Measurements from ENCODE around the gene CABP1. TPM values are rescaled to one million over a fixed set of nuclear protein-coding genes. Genes with fewer than 3 reads are reported as not detected.

Gene CABP1
- total and polyA plus RNA-seq, 2 of the 13 experiments (the other 11 are each of a cell fraction or from before 2014, with no cell fraction given) = not detected

DNA sequence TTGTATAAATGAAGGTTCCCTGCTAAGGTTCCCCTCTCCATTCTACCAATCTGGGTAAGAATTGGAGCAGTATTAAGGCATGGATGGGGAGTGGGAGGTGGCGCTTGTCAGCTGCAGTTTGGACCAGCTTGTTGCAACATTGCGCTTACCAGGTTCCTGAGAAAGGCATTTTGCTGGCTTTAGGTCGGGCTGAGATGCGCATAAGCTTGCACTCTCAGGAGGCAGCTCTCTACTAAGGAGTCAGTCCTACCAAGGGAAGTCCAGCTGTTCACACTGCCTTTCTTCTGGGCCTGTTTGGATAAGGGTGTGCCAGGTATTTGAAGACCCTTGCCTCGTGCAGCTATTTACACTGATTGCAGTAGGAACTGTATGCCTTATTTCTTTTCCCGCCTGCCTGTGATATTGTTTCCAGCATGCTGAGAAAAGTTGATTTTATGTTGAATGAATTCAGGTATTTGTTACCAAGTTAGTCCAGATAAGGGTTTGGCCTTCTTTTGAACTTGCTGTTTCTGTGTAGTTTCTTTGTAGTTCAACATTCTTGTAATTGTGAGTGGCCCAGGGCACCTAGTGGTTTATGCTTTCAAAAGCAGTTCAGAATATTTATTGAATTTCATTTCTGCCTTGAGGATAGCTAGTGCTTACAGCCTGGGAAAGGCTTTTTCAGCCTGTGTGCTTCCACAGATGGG, 49.1 kb downstream of the CABP1 start:
- Histone ChIP-seq H4K20me1 (ENCODE audit: insufficient read depth, low read length) (peaks cover 40% of the 10 kb centered on the region), H3K4me1 (ENCODE audit: insufficient read depth, low read length) (peaks cover 70% of the 10 kb centered on the region), H3K9ac (ENCODE audit: insufficient read depth, low read depth, low read length) (peak overlapping the region; percentile 85), H3K9me3 (ENCODE audit: low read length) (no peaks in the 10 kb centered on the region), H3K27me3 (ENCODE audit: control insufficient read depth in 1 of 2, insufficient read depth in 2 of 2, low read length in 2 of 2) (no peaks in the 10 kb centered on the region), H3K79me2 (ENCODE audit: insufficient read depth, low read length) (peaks cover 73% of the 10 kb centered on the region), H3K27ac (ENCODE audit: extremely low read length, insufficient read depth, low read length) (peak overlapping the region; percentile 94), H3K4me2 (ENCODE audit: low read depth, low read length) (peak overlapping the region; percentile 86), H3K4me3 (replicated peaks in 1 of 3; ENCODE audit: insufficient read depth in 1 of 3, low read depth in 2 of 3, low read length in 3 of 3) (peak overlapping the region; percentile 83 to 91 (median 86); a peak in 5 of 6 replicates), H3K36me3 (replicated peaks in 1 of 2; ENCODE audit: control insufficient read depth in 1 of 2, insufficient read depth in 2 of 2, low read length in 2 of 2) (peaks cover 4 to 15% of the 10 kb centered on the region in 2 experiments), H2AFZ (ENCODE audit: low read length) (no peak overlapping the region)
- intact Hi-C loops (cut with micrococcal nuclease; ENCODE audit: unreplicated experiment) = loop anchor here (2.0 to 5.0 kb wide), 3 partner anchors 25 to 1388 kb away; partner anchors contain the start of gene MLXIP
- in situ Hi-C loops (cut with HindIII; ENCODE audit: extremely low pct_ligation_motif_present, low pct_unique_long_range_greater_than_20kb) = no loop called here
- 43% methylated on average over 4 of the region's 6 CpGs for WGBS (ENCODE audit: low lambda C conversion rate)
- ChIA-PET POLR2A (no interaction called here), CTCF (ENCODE audit: low intra/inter-chr PET ratio, low total read pairs) (no interaction called here)
- peak; percentile 56 for FAIRE-seq
- DNase-seq (ENCODE audit: low spot score) = peak; percentile 41
- no peak for ATAC-seq
- no TSS peak for BruUV-seq (replicated peaks)
- TF ChIP-seq, protein P1, sequence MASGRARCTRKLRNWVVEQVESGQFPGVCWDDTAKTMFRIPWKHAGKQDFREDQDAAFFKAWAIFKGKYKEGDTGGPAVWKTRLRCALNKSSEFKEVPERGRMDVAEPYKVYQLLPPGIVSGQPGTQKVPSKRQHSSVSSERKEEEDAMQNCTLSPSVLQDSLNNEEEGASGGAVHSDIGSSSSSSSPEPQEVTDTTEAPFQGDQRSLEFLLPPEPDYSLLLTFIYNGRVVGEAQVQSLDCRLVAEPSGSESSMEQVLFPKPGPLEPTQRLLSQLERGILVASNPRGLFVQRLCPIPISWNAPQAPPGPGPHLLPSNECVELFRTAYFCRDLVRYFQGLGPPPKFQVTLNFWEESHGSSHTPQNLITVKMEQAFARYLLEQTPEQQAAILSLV (CRISPR knock-in tag; IDR thresholded peaks at IDR 0.05; ENCODE audit: borderline replicate concordance) = 0 out of 2 replicates have a peak, but pooled peaks have one; percentile 30
- no peak for TF ChIP-seq ADNP (CRISPR knock-in tag; IDR thresholded peaks at IDR 0.05)
- TF ChIP-seq ZSCAN31 (CRISPR knock-in tag; IDR thresholded peaks at IDR 0.05; ENCODE audit: low read depth) = no peak
- no peak for TF ChIP-seq ZNF546 (CRISPR knock-in tag; conservative IDR thresholded peaks at IDR 0.05)
- TF ChIP-seq, protein P2, sequence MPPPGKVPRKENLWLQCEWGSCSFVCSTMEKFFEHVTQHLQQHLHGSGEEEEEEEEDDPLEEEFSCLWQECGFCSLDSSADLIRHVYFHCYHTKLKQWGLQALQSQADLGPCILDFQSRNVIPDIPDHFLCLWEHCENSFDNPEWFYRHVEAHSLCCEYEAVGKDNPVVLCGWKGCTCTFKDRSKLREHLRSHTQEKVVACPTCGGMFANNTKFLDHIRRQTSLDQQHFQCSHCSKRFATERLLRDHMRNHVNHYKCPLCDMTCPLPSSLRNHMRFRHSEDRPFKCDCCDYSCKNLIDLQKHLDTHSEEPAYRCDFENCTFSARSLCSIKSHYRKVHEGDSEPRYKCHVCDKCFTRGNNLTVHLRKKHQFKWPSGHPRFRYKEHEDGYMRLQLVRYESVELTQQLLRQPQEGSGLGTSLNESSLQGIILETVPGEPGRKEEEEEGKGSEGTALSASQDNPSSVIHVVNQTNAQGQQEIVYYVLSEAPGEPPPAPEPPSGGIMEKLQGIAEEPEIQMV (CRISPR knock-in tag; IDR thresholded peaks at IDR 0.05; ENCODE audit: low read depth) = no peak
- no peak for TF ChIP-seq NFIC (IDR thresholded peaks at IDR 0.05; ENCODE audit: low read length)
- TF ChIP-seq HOXA9 (CRISPR knock-in tag; IDR thresholded peaks at IDR 0.05; ENCODE audit: borderline replicate concordance) = no peak
- no peak for TF ChIP-seq U2AF1 (optimal IDR thresholded peaks at IDR 0.05; ENCODE audit: low read depth, low read length)
- no peak for TF ChIP-seq FOXK2 (IDR thresholded peaks at IDR 0.05)
- no peak for TF ChIP-seq ZKSCAN1 (IDR thresholded peaks at IDR 0.05; ENCODE audit: low read length)
- peak; percentile 11; the same call in 1 of the 2 replicates for TF ChIP-seq SAP130 (CRISPR knock-in tag; IDR thresholded peaks at IDR 0.05; ENCODE audit: low read depth)
- TF ChIP-seq, protein P3, sequence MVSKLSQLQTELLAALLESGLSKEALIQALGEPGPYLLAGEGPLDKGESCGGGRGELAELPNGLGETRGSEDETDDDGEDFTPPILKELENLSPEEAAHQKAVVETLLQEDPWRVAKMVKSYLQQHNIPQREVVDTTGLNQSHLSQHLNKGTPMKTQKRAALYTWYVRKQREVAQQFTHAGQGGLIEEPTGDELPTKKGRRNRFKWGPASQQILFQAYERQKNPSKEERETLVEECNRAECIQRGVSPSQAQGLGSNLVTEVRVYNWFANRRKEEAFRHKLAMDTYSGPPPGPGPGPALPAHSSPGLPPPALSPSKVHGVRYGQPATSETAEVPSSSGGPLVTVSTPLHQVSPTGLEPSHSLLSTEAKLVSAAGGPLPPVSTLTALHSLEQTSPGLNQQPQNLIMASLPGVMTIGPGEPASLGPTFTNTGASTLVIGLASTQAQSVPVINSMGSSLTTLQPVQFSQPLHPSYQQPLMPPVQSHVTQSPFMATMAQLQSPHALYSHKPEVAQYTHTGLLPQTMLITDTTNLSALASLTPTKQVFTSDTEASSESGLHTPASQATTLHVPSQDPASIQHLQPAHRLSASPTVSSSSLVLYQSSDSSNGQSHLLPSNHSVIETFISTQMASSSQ (IDR thresholded peaks at IDR 0.05; ENCODE audit: low read depth) = no peak
- TF ChIP-seq, protein P3 (CRISPR knock-in tag; IDR thresholded peaks at IDR 0.05; ENCODE audit: borderline replicate concordance) = 0 out of 2 replicates have a peak, but pooled peaks have one; percentile 18
- peak; percentile 37; the same call in 1 of the 2 replicates for TF ChIP-seq HDAC1 (CRISPR knock-in tag; IDR thresholded peaks at IDR 0.05)
- no peak for TF ChIP-seq MED13 (CRISPR knock-in tag; IDR thresholded peaks at IDR 0.05)
- TF ChIP-seq ZNF788 (CRISPR knock-in tag; IDR thresholded peaks at IDR 0.05; ENCODE audit: borderline replicate concordance) = no peak
- TF ChIP-seq HMG20B (CRISPR knock-in tag; conservative IDR thresholded peaks at IDR 0.05) = no peak
- TF ChIP-seq ZNF441 (CRISPR knock-in tag; IDR thresholded peaks at IDR 0.05; ENCODE audit: borderline replicate concordance) = no peak
- TF ChIP-seq ZSCAN25 (CRISPR knock-in tag; IDR thresholded peaks at IDR 0.05) = no peak
- TF ChIP-seq CEBPG (CRISPR knock-in tag; IDR thresholded peaks at IDR 0.05) = peak; percentile 14; the same call in 1 of the 2 replicates
